ENCODE results near the gene ZNF688.

- TF ChIP-seq SUZ12 (IDR thresholded peaks at IDR 0.05) = no peak
- no peak for TF ChIP-seq SP1 (IDR thresholded peaks at IDR 0.05)
- TF ChIP-seq TARDBP (IDR thresholded peaks at IDR 0.05) = no peak
- no peak for TF ChIP-seq HDGF (IDR thresholded peaks at IDR 0.05; ENCODE audit: borderline replicate concordance)
Observed at GRCh38 chr16:30619202-30619601, 47.7 kb upstream of the ZNF688 start.

Data from HEK293T (cell line).